Mesothelial cell of epicardium (in vitro differentiated cells): ENCODE results near the gene OR5F1. TPM values are rescaled to one million over a fixed set of nuclear protein-coding genes. Genes with fewer than 3 reads are reported as not detected.

Experiments used
- DNase-seq, 2 experiments: peaks; one replicate each; pipeline ENCODE4 v3.0.0; 2021; ENCODE audit warnings: low spot score in 2 of 2; ENCODE audit not compliant: unreplicated experiment in 2 of 2
- H3K27ac Mint-ChIP-seq: 2 replicates; pipeline ENCODE4 v1.8.0; 2021; ENCODE audit warnings: mixed read lengths
- H3K27me3 Mint-ChIP-seq: 2 replicates; pipeline ENCODE4 v1.8.0; 2021; ENCODE audit warnings: low read depth, mixed read lengths
- H3K36me3 Mint-ChIP-seq: 2 replicates; pipeline ENCODE4 v1.8.0; 2021; ENCODE audit warnings: mixed read lengths
- H3K4me1 Mint-ChIP-seq: 2 replicates; pipeline ENCODE4 v1.8.0; 2021; ENCODE audit warnings: mixed read lengths
- H3K4me3 Mint-ChIP-seq: 2 replicates; pipeline ENCODE4 v1.8.0; 2021; ENCODE audit warnings: mild to moderate bottlenecking, moderate library complexity, mixed read lengths
- H3K9me3 Mint-ChIP-seq: 2 replicates; pipeline ENCODE4 v1.8.0; 2021; ENCODE audit warnings: mixed read lengths
- total RNA-seq: library from RNA; stranded (reverse); gene quantifications from 3 replicates; pipeline ENCODE4 v1.2.1, GENCODE V29; 2021
- TF ChIP-seq, protein P1 (sequence below): fragments of 200-600 bp; sonication (generic); IDR thresholded peaks from one replicate; pipeline ENCODE4 v1.5.0; 2021; ENCODE audit warnings: antibody characterized with exemption; ENCODE audit not compliant: unreplicated experiment

The OR5F1 gene
- not detected in 3 replicates for total RNA-seq

DNA sequence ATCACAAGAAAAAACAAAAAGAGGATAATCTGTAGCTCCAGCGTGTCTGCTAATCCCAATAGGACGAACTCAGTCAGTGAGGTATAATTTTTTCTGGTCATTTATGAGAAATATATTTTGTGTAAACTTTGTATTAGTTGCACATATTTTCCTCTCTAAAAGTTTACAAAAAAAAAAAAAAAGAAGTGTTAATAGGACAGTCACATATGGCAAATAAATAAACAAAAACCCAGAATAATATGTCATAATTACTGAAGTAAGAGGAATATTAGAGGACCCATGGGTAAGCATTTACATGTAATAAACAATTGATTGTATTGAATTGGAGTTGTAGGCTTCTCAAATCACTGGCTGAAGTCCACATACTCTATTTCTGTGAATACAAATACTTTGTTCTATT is at the start of gene OR5F1:
Gene OR5F1, minus strand, starts transcription at position 101 of the 400 bp plus-strand sequence. Its CDS starts 0 bp downstream, at position 101.
- TF ChIP-seq, protein P1, sequence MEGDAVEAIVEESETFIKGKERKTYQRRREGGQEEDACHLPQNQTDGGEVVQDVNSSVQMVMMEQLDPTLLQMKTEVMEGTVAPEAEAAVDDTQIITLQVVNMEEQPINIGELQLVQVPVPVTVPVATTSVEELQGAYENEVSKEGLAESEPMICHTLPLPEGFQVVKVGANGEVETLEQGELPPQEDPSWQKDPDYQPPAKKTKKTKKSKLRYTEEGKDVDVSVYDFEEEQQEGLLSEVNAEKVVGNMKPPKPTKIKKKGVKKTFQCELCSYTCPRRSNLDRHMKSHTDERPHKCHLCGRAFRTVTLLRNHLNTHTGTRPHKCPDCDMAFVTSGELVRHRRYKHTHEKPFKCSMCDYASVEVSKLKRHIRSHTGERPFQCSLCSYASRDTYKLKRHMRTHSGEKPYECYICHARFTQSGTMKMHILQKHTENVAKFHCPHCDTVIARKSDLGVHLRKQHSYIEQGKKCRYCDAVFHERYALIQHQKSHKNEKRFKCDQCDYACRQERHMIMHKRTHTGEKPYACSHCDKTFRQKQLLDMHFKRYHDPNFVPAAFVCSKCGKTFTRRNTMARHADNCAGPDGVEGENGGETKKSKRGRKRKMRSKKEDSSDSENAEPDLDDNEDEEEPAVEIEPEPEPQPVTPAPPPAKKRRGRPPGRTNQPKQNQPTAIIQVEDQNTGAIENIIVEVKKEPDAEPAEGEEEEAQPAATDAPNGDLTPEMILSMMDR, result no peak
- H3K4me1 Mint-ChIP-seq, result no peaks in the 10 kb centered on the region
- no peak within 1 kb of the TSS for H3K4me3 Mint-ChIP-seq
- no peaks in the 10 kb centered on the region for H3K27me3 Mint-ChIP-seq
- no peak for DNase-seq
- H3K9me3 Mint-ChIP-seq, result peaks cover 24% of the 10 kb centered on the region
- H3K36me3 Mint-ChIP-seq, result no peaks in the 10 kb centered on the region
- H3K27ac Mint-ChIP-seq, result no peak within 1 kb of the TSS

DNA sequence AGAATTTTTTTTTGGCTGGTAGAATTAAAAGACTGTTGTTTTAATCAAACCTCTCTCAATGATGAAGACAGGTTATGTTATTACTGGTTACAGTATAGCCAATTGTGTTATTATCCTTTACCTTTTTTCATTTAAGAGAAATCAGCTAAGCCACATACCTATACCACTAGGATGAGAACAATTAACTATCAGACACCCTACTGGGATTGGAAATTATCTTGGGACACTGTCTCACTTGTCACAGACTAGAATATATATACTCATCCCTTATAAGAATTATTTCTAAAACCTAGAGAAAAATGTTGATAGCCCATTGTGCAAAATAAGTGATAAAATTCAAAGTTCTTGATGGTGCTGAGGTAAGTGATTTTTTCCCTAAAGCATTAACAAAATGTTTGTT is 32.9 kb upstream of the OR5F1 start, which contains the start of gene OR5AS1:
Gene OR5AS1, plus strand, starts transcription at position 301 of the 400 bp plus-strand sequence. CDS start 2,765 bp downstream, outside the sequence.
- TF ChIP-seq, protein P1, result no peak
- Mint-ChIP-seq H3K4me3 (no peak within 1 kb of the TSS), H3K27me3 (no peaks in the 10 kb centered on the region), H3K27ac (no peak within 1 kb of the TSS), H3K4me1 (no peaks in the 10 kb centered on the region), H3K36me3 (no peaks in the 10 kb centered on the region), H3K9me3 (no peaks in the 10 kb centered on the region)
- no peak for DNase-seq

DNA sequence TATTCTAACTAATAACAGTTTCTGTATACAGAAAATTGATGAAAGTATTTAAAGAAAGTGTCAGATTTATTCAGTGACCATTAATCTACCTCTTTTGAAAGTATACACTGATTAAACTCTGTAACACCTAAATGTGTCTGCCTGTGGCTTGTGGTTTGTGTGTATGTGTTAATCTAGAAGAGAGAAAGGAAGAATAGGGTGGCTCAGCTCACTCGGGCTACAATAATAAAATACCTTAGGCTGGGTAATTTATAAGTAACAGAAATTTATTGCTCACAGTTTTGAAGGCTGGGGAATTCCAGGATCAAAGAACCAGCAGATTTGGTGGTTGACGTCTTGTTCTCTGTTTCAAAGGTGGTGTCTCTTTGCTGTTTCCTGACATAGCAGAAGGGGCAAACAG is 19.4 kb upstream of the OR5F1 start:
- no peak overlapping the region for H3K4me3 Mint-ChIP-seq
- H3K27me3 Mint-ChIP-seq, result no peaks in the 10 kb centered on the region
- no peaks in the 10 kb centered on the region for H3K36me3 Mint-ChIP-seq
- no peaks in the 10 kb centered on the region for H3K4me1 Mint-ChIP-seq
- no peak for DNase-seq
- TF ChIP-seq, protein P1, result no peak
- H3K27ac Mint-ChIP-seq, result no peak overlapping the region
- peaks cover 6% of the 10 kb centered on the region for H3K9me3 Mint-ChIP-seq

DNA sequence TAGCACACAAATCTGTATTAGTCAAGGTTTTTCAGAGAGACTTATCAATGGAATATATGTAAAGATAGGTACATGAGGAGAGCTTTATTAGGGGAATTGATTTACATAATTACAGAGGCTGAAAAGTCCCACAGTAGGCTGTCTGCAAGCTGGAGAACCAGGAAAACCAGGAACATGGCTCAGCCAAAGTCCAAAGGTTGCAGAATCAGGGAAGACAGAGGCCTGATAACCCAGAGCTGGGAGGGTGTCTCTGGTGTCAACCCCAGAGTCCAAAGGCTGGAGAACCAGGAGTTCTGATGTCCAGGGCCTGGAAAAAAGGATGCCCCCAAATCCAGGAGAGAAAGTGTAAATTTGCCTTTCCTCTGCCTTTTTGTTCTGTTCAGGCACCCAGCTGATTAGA is 16.3 kb upstream of the OR5F1 start:
- TF ChIP-seq, protein P1, result no peak
- H3K9me3 Mint-ChIP-seq, result peaks cover 9% of the 10 kb centered on the region
- no peak for DNase-seq
- no peaks in the 10 kb centered on the region for H3K27me3 Mint-ChIP-seq
- H3K36me3 Mint-ChIP-seq, result no peaks in the 10 kb centered on the region
- H3K4me3 Mint-ChIP-seq, result no peak overlapping the region
- H3K4me1 Mint-ChIP-seq, result no peaks in the 10 kb centered on the region
- no peak overlapping the region for H3K27ac Mint-ChIP-seq

DNA sequence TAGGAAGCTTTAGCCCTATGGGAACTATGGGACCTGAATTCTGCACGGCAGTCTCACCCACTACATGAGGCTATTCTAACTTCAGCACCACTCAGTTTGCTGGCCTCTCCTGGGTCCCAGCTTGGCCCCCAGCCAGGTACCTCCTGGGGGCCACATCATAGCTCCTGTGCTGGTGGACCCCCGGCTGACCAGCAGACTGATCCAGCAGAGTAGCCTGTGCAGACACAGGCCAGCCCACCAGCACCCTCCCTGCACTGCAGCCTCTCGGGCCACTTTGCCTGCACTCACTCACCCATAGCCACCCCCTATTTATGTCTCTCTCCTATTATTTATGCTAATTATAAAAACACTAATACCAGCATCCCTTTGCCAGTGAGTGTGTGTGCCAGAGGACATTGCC is 23.5 kb downstream of the OR5F1 start:
- Mint-ChIP-seq H3K27ac (no peak overlapping the region), H3K27me3 (no peaks in the 10 kb centered on the region), H3K36me3 (no peaks in the 10 kb centered on the region), H3K4me1 (no peaks in the 10 kb centered on the region), H3K4me3 (no peak overlapping the region), H3K9me3 (no peaks in the 10 kb centered on the region)
- no peak for DNase-seq
- TF ChIP-seq, protein P1, result no peak

DNA sequence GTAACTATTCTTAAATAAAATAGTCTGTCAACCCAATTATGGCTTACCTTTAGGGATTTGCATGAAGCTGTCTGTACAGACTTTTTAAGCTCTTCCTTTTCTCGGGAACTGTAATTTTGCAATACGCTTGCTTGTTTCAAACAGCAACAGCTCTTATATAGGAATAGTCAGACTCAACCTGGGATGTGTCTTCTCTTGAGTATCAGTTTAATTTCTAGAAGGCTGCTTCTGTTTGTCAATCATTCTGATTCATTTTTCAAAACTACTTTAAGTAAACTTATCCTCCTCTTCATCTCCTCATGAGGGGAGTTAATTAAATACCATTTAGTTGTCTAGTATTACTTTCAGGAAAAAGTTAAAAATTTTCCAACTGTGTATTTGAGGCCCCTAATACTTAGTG is 24.6 kb downstream of the OR5F1 start, which contains the start of gene OR10AG1:
Gene OR10AG1, minus strand, starts transcription at position 101 of the 400 bp plus-strand sequence. Its CDS starts 38 bp downstream, at position 63.
- Mint-ChIP-seq H3K4me1 (no peaks in the 10 kb centered on the region), H3K9me3 (no peaks in the 10 kb centered on the region), H3K4me3 (no peak within 1 kb of the TSS), H3K27me3 (no peaks in the 10 kb centered on the region), H3K36me3 (no peaks in the 10 kb centered on the region), H3K27ac (no peak within 1 kb of the TSS)
- no peak for DNase-seq
- TF ChIP-seq, protein P1, result no peak
